NCI-H82 treated with DMSO at 0.1 percent for 48 hours (cell line): ENCODE measurements around the gene C11orf58.

Source experiments
- DNase-seq: peaks from one replicate; lab custom pipeline; 2025; ENCODE audit not compliant: unreplicated experiment; lab: John Stamatoyannopoulos, UW

C11orf58 gene

GRCh38 chr11:16767957-16768356 lies 29.5 kb downstream of the C11orf58 start:
- DNase-seq: no peak

- no peak for DNase-seq
Observed at GRCh38 chr11:16769386-16769785, 30.9 kb downstream of the C11orf58 start.

DNA sequence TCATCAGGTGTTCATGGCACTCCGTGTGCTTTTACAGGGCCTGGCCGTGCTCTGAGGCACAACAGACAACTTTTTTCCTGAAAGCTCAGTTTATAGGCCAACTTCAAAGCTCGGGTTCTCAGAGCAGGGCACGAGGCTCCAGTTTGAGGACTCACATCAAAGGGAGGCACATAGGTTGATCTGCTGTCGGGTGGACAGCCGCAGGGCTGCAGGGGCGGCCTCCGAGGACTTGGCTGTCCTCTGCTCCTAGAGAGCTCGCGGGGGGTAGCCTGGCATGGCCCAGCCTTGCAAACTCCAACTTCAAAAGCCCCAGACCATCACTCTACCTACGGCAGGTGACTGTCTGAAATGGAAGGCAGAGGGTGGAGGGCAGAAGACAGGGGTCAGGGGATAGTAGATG lies 31.6 kb downstream of the C11orf58 start:
- DNase-seq: no peak

GRCh38 chr11:16771350-16772140 lies 33.1 kb downstream of the C11orf58 start:
- DNase-seq: no peak

- DNase-seq: no peak
Observed at GRCh38 chr11:16772141-16772512, 33.7 kb downstream of the C11orf58 start.

DNA sequence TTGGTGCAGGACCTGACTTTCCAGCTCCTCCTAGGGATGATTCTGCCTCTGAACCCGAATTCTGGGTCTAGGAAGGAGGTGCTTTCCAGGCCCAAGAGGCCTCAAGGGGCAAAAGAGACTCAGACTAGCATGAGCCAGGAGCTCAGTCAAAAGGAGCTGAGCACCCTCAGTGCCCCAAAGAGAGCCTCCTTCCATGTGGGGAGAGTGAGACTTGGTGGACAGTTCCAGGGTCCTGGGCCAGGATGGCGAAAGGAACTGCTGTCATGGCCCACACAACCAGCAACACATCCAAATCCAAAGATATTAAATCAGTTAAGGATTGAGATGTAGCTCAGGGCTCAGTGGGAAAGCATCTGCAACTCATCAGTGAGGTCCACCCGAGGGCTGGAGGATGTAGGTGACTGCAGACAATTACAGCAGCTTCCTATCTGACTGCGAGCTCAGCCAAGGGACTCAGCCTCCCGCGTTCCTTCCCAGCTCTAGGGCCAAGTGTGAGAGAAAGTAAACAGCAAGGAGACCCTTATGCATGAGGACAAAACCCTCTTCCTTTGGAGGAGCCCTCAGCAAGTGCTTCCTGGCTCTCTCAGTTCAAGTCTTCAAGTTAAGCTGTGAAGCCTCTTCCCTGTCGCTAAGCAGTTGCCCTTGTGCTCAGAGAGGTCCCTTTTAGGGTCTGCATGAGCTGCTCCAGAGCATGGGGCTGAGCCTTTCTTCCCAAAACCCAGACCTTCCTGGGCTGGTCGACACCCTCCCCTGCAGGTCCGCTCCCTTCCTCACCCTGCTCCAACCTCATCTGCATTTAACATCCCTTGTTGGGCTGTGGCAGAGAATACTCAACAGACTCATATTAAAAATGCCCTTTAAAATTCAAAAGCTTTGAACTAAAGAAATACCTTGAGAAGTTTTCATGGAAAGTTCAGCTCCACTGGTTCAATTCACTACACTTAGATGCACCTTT lies 35.8 kb downstream of the C11orf58 start:
- no peak for DNase-seq

DNA sequence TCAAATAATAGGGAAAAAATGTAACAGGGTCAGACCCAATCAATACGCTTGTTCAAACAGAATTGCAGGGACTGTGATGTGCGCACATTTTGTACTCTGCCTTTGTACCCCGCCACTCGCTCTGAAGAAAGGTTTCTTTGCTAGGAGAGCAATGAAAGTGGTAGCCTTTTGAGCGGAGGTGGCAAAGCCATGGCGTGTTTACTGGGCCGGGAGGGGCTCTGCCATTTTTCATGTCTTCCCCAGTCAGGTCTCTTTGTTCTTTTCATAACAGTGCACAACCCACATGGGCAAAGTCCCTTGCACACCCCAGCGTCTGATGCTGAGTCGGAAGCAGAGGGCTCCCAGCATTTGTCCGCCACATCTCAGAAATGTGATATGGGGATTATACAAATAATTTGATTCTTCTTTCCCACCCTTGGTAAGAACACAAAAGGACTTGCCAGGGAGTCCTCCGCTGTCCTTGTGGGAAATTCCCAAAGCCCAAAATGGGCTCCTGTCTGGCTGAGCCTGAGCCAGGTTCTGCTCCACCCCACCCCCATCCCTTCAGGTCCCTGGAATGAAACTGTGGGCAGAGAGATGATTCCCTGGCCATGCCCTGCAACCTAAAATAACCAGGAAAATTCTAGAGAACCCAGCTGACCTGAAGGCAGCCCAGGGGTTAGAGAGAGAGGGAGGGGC lies 36.6 kb downstream of the C11orf58 start:
- no peak for DNase-seq

DNA sequence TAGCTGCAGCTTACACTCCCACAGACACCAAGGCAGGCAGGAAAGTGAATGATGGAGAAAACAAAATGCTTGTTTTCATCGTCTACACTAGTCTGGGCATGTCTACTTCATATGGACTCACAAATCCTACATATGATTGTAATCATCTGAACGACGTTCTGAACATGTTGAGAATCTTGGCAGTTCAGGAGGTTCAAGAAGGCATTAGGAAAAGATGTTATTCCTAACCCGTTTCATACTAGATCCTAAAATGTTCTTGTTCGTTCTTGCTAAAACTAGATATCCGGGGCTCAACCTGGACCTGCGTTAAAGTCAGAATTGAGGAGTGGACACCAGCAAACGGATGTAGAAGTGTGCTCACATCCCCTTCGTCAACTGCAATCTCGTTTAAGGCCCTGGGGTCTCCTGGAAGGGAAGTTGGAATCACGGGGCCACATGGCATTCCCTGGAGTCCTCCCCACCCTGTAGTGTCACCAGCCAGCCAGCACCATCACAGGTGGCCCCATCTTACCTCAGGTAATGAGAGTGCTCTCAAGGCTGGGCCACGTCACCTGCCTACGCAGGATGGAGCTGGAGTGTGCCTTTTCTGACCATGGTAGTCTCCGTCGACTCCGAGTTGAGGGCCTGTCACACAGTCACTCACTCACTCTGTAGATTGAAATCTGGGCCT lies 37.3 kb downstream of the C11orf58 start:
- DNase-seq: no peak

- DNase-seq: no peak
Observed at GRCh38 chr11:16776711-16777612, 38.5 kb downstream of the C11orf58 start.

- DNase-seq: no peak
Observed at GRCh38 chr11:16777613-16777975, 39.1 kb downstream of the C11orf58 start.

- DNase-seq: no peak
Observed at GRCh38 chr11:16778286-16778685, 39.8 kb downstream of the C11orf58 start.

DNA sequence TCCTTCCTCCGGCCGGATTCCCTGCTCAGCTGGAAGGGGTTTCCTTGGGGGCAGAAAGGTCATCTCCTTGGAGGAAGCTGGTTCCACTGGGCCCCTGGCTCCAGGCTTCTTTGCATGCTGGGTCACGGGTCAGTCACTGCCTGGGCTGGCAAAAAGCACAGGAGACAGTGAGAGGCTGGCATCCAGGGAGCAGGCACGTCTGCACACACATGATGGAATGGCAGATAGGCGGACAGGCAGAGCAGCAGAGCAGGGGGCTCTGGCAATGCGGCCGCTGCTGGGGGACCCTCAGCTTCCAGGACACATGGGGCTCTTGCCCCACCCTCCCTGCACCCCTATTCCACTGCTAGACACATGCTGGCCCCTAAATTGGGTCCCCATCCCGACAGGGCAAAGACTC lies 40.4 kb downstream of the C11orf58 start:
- no peak for DNase-seq

GRCh38 chr11:16779436-16779835 lies 41.0 kb downstream of the C11orf58 start:
- no peak for DNase-seq

GRCh38 chr11:16780146-16780545 lies 41.7 kb downstream of the C11orf58 start:
- DNase-seq: no peak

GRCh38 chr11:16780698-16781550 lies 42.5 kb downstream of the C11orf58 start:
- no peak for DNase-seq

- DNase-seq: no peak
Observed at GRCh38 chr11:16781936-16782919, 43.8 kb downstream of the C11orf58 start.

DNA sequence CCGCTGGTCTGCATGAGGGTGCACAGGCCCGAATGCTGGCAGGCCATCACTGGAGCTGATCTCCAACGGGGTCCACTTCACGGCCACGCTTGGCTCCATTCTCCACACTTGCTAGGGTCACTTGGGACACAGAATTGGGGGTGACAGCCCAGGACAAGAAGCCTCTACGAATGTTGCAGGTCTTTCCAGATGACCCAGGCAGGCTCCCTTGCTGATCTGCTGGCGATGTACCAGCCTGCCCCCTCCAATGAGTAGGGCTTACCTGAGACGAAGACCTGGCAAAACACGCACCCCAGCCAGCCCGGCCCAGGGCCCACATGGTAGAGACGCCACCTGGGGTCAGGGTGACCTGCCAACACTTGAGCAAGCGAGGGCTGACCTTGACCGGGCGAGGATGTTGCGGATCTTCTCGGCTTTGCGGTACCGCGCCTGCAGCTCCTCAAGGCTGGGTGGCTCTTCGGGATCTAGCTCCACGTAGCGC lies 44.9 kb downstream of the C11orf58 start:
- no peak for DNase-seq

DNA sequence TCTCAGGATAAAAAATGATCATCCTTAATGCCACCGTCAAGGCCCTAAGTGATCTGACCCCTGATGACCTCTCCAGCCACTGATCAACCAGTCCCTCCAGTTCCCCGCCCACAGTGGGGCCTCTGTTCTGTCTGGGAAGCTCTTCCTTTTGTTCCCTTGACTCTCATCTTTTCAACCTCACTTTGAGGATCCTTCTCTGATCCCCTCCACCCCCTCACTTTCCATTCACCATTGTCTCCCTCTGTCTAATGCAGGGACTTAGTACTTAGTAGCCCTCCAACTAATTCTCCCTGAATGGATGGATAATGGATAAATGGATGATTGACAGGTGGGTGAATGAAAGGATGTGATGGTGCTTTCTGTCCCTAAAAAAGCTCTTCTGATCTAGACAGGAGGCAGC lies 45.6 kb downstream of the C11orf58 start:
- DNase-seq: peak; percentile 65
